ENCODE results near the gene RABGGTB.
"Not testable (repeated sequence)": the region's sequence is repeated elsewhere in the genome, so short reads cannot be mapped to it uniquely, and the experiment has no call there.

Gene RABGGTB
- total RNA-seq = 94.1 to 242 (median 147) reads per million in 4 experiments

GRCh38 chr1:75785983-75786853 is at the start of gene RABGGTB:
TSS of gene RABGGTB (plus strand) at chr1:75786256. CDS start at chr1:75786272, 16 bp downstream.
- peak; percentile 84 for DNase-seq

GRCh38 chr1:75742047-75742625 is 43.9 kb upstream of the RABGGTB start:
- DNase-seq = no peak

- DNase-seq = no peak
Measured at GRCh38 chr1:75745276-75745675, 40.8 kb upstream of the RABGGTB start.

GRCh38 chr1:75757210-75757609 is 28.8 kb upstream of the RABGGTB start:
- DNase-seq = not testable (repeated sequence)

DNA sequence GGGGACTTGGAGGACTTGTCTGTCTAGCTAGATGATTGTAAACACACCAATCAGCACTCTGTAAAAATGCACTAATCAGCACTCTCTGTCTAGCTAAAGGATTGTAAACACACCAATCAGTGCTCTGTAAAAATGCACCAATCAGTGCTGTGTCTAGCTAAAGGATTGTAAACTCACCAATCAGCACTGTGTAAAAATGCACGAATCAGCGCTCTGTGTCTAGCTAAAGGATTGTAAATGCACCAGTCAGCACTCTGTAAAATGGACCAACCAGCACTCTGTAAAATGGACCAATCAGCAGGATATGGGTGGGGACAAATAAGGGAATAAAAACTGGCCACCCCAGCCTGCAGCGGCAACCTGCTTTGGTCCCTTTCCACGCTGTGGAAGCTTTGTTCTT is 27.5 kb upstream of the RABGGTB start:
- not testable (repeated sequence) for DNase-seq

DNA sequence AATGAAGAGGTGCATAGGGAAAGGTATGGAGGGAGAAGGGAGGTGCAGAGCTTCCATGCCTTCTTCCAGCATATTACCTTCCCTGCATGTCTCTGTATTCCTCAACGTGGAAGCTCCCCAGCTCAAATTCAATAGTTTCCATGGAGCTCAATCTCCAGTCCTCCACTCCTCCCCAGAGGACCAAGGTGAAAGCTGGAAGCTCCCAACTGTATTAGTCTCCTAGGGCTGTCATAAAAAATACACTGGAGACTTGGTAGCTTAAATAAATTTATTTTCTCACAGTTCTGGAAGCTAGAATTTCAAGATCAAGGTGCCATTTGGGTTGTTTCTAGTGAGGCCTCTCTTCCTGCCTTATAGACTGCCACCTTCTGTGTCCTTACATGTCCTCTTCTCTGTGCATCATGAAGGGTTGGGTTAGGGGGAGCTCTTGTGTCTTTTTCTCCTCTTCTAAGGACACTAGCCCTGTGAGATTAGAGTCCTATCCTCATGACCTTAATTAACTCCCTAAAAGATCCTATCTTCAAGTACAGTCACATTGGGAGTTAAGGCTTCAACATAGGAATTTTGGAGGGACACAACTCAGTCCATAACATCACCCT is 21.9 kb upstream of the RABGGTB start:
- no peak for DNase-seq

DNA sequence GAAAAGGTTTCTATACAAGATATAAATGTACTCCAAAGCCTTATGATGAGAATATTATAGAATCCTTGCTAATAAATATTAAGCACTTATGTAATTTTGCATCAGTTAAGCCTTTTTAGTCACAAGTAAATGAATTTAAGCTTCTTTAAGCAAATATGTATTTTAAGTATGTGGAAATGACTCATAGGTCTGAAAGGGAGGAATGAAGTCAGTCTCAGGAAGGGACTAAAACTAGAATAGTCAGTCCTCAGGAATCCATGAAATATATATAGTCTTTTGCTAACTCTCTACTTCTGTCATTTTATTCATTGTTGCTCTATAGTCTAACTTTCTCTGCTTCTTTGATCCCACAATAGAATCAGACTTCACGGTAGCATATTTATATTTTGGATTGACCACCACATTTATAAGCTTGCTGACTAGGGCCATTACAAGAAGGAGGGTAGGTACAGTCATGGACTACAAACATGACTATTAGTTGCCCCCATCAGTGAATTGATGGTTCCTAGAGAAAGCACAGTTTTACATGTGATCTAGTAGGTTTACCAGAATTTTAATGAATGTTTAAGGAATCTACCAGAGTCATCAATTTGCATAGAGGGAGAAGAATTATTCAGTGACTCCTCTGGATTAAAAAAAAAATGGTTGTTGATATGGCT is 20.2 kb upstream of the RABGGTB start:
- no peak for DNase-seq

DNA sequence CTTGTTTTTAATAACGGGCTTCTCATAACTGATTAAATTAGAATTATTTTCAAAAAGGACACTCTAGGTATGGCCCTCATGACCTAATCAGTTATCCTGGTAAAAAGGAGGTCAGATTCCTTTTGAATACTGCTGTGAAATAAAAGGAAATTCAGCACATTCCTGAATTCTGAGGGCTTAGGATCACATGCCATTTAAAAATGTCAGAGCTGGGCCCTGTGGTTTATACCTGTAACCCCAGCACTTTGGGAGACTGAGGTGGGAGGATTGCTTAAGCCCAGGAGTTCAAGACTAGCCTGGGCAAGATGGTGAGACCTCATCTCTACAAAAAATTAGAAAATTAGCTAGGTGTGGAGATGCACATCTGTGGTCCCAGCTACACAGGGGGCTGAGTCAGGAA is 18.0 kb upstream of the RABGGTB start:
- no peak for DNase-seq

DNA sequence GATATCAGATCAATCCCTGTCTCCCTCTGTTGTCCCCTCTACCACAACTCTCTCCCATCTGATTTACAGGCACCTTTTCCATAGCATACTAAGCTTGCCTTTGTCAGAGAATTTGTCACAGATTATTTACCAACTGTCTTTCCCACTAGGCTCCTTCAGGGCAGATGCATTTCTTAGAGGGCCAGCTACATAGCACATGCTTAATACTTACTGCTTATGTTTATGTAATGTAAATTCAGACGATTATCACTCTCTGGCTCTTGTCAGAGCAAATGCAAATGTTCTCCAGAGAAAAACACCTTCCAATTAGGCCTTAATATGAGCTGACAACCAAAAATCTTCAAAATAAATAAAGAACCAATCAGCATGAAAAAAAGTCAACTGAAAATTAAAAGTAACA is 15.3 kb upstream of the RABGGTB start:
- DNase-seq = no peak

- DNase-seq = no peak
Measured at GRCh38 chr1:75771978-75772377, 14.1 kb upstream of the RABGGTB start.

DNA sequence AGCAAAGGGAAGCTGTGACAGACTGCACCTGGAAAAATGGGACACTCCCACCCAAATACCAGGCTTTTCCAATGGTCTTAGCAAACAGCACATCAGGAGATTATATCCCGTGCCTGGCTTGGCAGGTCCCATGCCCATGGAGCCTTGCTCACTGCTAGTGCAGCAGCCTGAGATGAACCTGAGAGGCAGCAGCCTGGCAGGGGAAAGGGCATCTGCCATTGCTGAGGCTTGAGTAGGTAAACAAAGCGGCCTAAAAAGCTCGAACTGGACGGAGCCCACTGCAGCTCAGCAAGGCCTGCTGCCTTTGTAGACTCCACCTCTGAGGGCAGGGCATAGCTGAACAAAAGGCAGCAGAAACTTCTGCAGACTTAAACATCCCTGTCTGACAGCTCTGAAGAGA is 8.2 kb upstream of the RABGGTB start:
- not testable (repeated sequence) for DNase-seq

DNA sequence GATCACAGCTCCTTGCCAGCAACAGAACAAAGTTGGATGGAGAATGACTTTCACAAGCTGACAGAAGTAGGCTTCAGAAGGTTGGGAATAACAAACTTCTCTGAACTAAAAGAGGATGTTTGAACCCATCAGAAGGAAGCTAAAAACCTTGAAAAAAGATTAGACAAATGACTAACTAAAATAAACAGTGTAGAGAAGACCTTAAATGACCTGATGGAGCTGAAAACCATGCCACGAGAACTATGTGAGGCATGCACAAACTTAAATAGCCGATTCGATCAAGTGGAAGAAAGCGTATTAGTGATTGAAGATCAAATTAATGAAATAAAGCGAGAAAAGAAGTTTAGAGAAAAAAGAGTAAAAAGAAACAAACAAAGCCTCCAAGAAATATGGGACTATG is 7.4 kb upstream of the RABGGTB start:
- DNase-seq = not testable (repeated sequence)

DNA sequence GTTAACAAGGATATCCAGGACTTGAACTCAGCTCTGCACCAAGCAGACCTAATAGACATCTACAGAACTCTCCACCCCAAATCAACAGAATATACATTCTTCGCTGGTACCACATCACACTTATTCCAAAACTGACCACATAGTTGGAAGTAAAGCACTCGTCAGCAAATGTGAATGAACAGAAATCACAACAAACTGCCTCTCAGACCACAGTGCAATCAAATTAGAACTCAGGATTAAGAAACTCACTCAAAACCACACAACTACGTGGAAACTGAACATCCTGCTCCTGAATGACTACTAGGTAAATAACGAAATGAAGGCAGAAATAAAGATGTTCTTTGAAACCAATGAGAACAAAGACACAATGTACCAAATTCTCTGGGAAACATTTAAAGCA is 5.9 kb upstream of the RABGGTB start:
- DNase-seq = not testable (repeated sequence)

DNA sequence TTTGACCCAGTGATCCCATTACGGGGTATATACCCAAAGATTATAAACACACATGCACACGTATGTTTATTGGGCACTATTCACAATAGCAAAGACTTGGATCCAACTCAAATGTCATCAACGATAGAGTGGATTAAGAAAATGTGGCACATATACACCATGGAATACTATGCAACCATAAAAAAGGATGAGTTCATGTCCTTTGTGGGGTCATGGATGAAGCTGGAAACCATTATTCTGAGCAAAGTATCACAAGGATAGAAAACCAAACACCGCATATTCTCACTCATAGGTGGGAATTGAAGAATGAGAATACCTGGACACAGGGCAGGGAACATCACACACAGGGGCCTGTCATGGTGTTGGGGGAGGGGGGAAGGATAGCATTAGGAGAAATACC is 2.1 kb upstream of the RABGGTB start:
- DNase-seq = not testable (repeated sequence)

- no peak for DNase-seq
Measured at GRCh38 chr1:75785320-75785982, 605 bp upstream of the RABGGTB start.

DNA sequence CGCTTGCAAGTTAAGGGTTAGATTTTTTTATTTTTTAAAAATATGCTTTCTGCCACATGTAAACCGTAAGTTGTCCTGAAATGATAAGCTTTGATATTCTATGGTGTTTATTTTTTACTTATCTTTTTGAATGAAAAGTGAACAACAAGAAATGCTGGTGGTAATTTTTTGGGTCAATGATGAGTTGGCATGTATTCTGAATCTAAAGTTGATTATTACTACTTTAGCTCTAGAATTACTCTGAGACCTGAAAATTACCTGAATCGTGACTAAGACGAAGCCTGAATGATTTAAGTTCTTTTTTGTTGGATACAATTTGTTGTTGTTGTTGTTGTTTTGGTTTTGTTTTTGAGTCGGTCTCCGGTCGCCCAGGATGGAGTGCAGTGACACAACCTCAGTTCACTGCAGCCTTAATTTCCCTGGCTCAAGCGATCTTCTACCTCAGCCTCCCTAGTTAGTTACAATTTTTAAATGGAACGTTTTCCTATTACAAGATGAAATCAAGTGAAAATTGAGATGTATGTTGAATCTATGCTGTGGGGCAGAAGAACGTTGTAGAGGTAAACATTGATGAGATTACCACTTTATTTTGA is 941 bp downstream of the RABGGTB start:
- DNase-seq = no peak

- DNase-seq = no peak
Measured at GRCh38 chr1:75787524-75787923, 1.5 kb downstream of the RABGGTB start.

DNA sequence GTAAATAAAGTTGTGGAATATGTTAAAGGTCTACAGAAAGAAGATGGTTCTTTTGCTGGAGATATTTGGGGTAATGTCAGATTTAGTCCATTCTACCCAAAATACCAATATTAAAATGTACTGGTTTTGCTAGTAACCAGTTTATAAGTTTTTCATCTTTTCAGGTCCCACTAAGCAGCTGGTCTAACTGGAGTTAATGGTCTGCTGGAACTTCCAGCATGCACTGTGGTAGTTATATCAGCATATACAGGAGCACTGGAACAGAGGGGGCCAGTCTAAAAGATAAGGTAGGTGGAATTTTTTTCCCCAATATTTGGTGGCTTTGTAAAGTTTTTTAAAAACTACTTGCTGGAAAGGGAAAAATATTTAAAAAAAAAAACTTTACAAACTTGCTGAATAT is 3.9 kb downstream of the RABGGTB start:
- DNase-seq = no peak

- no peak for DNase-seq
Measured at GRCh38 chr1:75791022-75791421, 5.0 kb downstream of the RABGGTB start.

DNA sequence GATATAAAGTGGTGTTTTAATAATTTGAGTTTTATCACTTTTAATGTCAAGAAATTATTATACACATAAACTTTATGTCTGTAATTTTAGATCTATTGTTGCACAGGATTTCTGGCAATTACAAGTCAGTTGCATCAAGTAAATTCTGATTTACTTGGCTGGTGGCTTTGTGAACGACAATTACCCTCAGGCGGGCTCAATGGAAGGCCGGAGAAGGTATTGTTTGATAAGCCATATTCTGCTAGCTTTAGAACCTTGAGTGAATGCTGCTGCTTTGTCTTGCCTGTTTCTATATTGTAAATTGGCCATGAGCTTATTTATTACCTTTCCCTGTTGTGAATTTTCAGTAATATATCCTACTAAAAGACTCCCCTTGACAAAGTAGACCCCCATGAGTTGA is 6.0 kb downstream of the RABGGTB start:
- DNase-seq = no peak

DNA sequence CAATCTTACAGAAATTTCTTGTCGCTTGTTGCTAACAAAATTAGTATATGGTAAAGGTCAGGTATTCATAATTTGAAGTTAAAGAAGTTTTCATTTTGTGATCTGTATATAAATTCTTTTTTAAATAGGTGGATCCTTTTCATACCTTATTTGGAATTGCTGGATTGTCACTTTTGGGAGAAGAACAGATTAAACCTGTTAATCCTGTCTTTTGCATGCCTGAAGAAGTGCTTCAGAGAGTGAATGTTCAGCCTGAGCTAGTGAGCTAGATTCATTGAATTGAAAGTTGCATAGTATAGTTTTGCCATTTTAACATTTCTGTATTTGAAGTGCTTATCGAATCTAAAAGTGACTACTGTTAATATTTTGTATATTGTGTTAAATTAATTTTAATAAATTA is 8.3 kb downstream of the RABGGTB start:
- no peak for DNase-seq

- DNase-seq = no peak
Measured at GRCh38 chr1:75795703-75796193, 9.7 kb downstream of the RABGGTB start.
